GM21447 (cell line): ENCODE data around the gene SF3B3.

Experiments
- ATAC-seq: cut with Tn5 transposase; IDR thresholded peaks from one replicate; pipeline ENCODE4 v1.9.1; 2021; ENCODE audit not compliant: unreplicated experiment

SF3B3 gene

GRCh38 chr16:70523743-70524398 is at the start of gene SF3B3:
TSS of gene SF3B3 (plus strand) at chr16:70523816. CDS start at chr16:70526657, 2,841 bp downstream.
- peak; percentile 53 for ATAC-seq

GRCh38 chr16:70474320-70475053 is 49.1 kb upstream of the SF3B3 start:
- ATAC-seq, result no peak

- ATAC-seq, result no peak
Observed at GRCh38 chr16:70475054-70475871, 48.4 kb upstream of the SF3B3 start.

- ATAC-seq, result peak; percentile 87
Observed at GRCh38 chr16:70476272-70477020, 47.2 kb upstream of the SF3B3 start.

GRCh38 chr16:70478169-70478568 is 45.4 kb upstream of the SF3B3 start:
- ATAC-seq, result no peak

GRCh38 chr16:70478912-70479341 is 44.7 kb upstream of the SF3B3 start:
- no peak for ATAC-seq

- no peak for ATAC-seq
Observed at GRCh38 chr16:70480127-70481105, 43.2 kb upstream of the SF3B3 start.

GRCh38 chr16:70481929-70482536 is 41.6 kb upstream of the SF3B3 start:
- no peak for ATAC-seq

GRCh38 chr16:70482624-70483023 is 41.0 kb upstream of the SF3B3 start:
- ATAC-seq, result no peak

- peak; percentile 56 for ATAC-seq
Observed at GRCh38 chr16:70483426-70483825, 40.2 kb upstream of the SF3B3 start.

GRCh38 chr16:70484867-70485266 is 38.7 kb upstream of the SF3B3 start:
- no peak for ATAC-seq

GRCh38 chr16:70490261-70490660 is 33.4 kb upstream of the SF3B3 start:
- ATAC-seq, result no peak

GRCh38 chr16:70493802-70494201 is 29.8 kb upstream of the SF3B3 start:
- ATAC-seq, result no peak

- ATAC-seq, result no peak
Observed at GRCh38 chr16:70494202-70494770, 29.3 kb upstream of the SF3B3 start.

GRCh38 chr16:70494777-70495176 is 28.8 kb upstream of the SF3B3 start:
- ATAC-seq, result no peak

GRCh38 chr16:70495425-70496182 is 28.0 kb upstream of the SF3B3 start:
- no peak for ATAC-seq

- no peak for ATAC-seq
Observed at GRCh38 chr16:70496513-70496912, 27.1 kb upstream of the SF3B3 start.

GRCh38 chr16:70508752-70509151 is 14.9 kb upstream of the SF3B3 start:
- no peak for ATAC-seq
